Loucy (cell line): ENCODE results near the gene TOX3.

Experiments
- H2AFZ ChIP-seq: fragments of 200-600 bp; sonication (generic); 2 replicates; pipeline ENCODE4 v1.6.0; 2016; ENCODE audit warnings: antibody characterized with exemption, mild to moderate bottlenecking, low read length, moderate library complexity
- H3F3A ChIP-seq: fragments of 200-600 bp; 2 replicates; pipeline ENCODE4 v1.6.0; 2016; ENCODE audit warnings: antibody characterized with exemption, low read depth, mild to moderate bottlenecking
- H3K27me3 ChIP-seq: fragments of 200-600 bp; sonication (generic); 2 replicates; pipeline ENCODE4 v1.6.1; 2014; ENCODE audit warnings: low read length, mild to moderate bottlenecking; ENCODE audit not compliant: insufficient read depth, poor library complexity, severe bottlenecking
- H3K36me3 ChIP-seq: fragments of 200-600 bp; sonication (generic); 2 replicates; pipeline ENCODE4 v1.6.1; 2016; ENCODE audit warnings: low read length; ENCODE audit not compliant: insufficient read depth
- H3K4me1 ChIP-seq: fragments of 200-600 bp; sonication (generic); 2 replicates; pipeline ENCODE4 v1.5.1; 2014; ENCODE audit warnings: low read length, mild to moderate bottlenecking; ENCODE audit not compliant: insufficient read depth, poor library complexity, severe bottlenecking
- H3K4me2 ChIP-seq: fragments of 200-600 bp; sonication (generic); 2 replicates; pipeline ENCODE4 v1.6.0; 2014; ENCODE audit warnings: antibody characterized with exemption, low read length, low read depth, mild to moderate bottlenecking; ENCODE audit not compliant: poor library complexity, severe bottlenecking
- H3K4me3 ChIP-seq: fragments of 200-600 bp; sonication (generic); 2 replicates; pipeline ENCODE4 v1.5.1; 2014; ENCODE audit warnings: low read length, mild to moderate bottlenecking, mixed read lengths; ENCODE audit not compliant: poor library complexity, severe bottlenecking
- H3K79me2 ChIP-seq: fragments of 200-600 bp; sonication (generic); 2 replicates; pipeline ENCODE4 v1.6.1; 2014; ENCODE audit warnings: low read length; ENCODE audit not compliant: insufficient read depth
- H3K9ac ChIP-seq: fragments of 200-600 bp; sonication (generic); 2 replicates; pipeline ENCODE4 v1.6.0; 2014; ENCODE audit warnings: mild to moderate bottlenecking, low read depth, low read length, moderate library complexity; ENCODE audit not compliant: poor library complexity, severe bottlenecking
- H3K9me2 ChIP-seq: fragments of 200-600 bp; sonication (generic); replicated peaks from 2 replicates; pipeline ENCODE4 v1.6.1; 2016; ENCODE audit warnings: low read depth, low read length, mixed read lengths
- H3K9me3 ChIP-seq: fragments of 200-600 bp; sonication (generic); 2 replicates; pipeline ENCODE4 v1.6.1; 2014; ENCODE audit warnings: mild to moderate bottlenecking, antibody characterized with exemption, low read length, low read depth; ENCODE audit not compliant: insufficient read depth
- H4K20me1 ChIP-seq: fragments of 200-600 bp; sonication (generic); 2 replicates; pipeline ENCODE4 v1.6.0; 2014; ENCODE audit warnings: antibody characterized with exemption, low read length, mild to moderate bottlenecking; ENCODE audit not compliant: insufficient read depth, poor library complexity, severe bottlenecking
- CTCF ChIP-seq: fragments of 200-600 bp; sonication (generic); conservative IDR thresholded peaks from 2 replicates; pipeline ENCODE4 v1.5.1; 2014; ENCODE audit warnings: mild to moderate bottlenecking, antibody characterized with exemption, low read length
- EZH2phosphoT487 ChIP-seq: fragments of 200-600 bp; IDR thresholded peaks from 2 replicates; pipeline ENCODE4 v1.6.1; 2018; ENCODE audit warnings: antibody characterized with exemption, mild to moderate bottlenecking, moderate library complexity, borderline replicate concordance

Gene TOX3

GRCh38 chr16:52555572-52555971, 8.6 kb upstream of the TOX3 start:
- H2AFZ ChIP-seq: no peak overlapping the region
- H3K36me3 ChIP-seq: no peaks in the 10 kb centered on the region
- no peaks in the 10 kb centered on the region for H3K27me3 ChIP-seq
- no peaks in the 10 kb centered on the region for H3K79me2 ChIP-seq
- no peaks in the 10 kb centered on the region for H4K20me1 ChIP-seq
- no peaks in the 10 kb centered on the region for H3K9me3 ChIP-seq
- H3K9ac ChIP-seq: no peak overlapping the region
- H3K4me1 ChIP-seq: no peaks in the 10 kb centered on the region
- H3K9me2 ChIP-seq: no peaks in the 10 kb centered on the region
- TF ChIP-seq CTCF (no peak), EZH2phosphoT487 (no peak)
- no peak overlapping the region for H3K4me3 ChIP-seq
- H3F3A ChIP-seq: no peaks in the 10 kb centered on the region
- no peak overlapping the region for H3K4me2 ChIP-seq

GRCh38 chr16:52554334-52554733, 7.4 kb upstream of the TOX3 start:
- H3K4me2 ChIP-seq: no peak overlapping the region
- no peaks in the 10 kb centered on the region for H3K9me2 ChIP-seq
- H3K4me3 ChIP-seq: no peak overlapping the region
- no peaks in the 10 kb centered on the region for H3K27me3 ChIP-seq
- no peaks in the 10 kb centered on the region for H3K36me3 ChIP-seq
- no peaks in the 10 kb centered on the region for H3K79me2 ChIP-seq
- no peaks in the 10 kb centered on the region for H3F3A ChIP-seq
- TF ChIP-seq EZH2phosphoT487: no peak
- no peaks in the 10 kb centered on the region for H3K4me1 ChIP-seq
- H3K9me3 ChIP-seq: no peaks in the 10 kb centered on the region
- H4K20me1 ChIP-seq: no peaks in the 10 kb centered on the region
- no peak overlapping the region for H2AFZ ChIP-seq
- no peak overlapping the region for H3K9ac ChIP-seq

GRCh38 chr16:52553322-52553721, 6.4 kb upstream of the TOX3 start:
- H4K20me1 ChIP-seq: no peaks in the 10 kb centered on the region

More at GRCh38 chr16:52553322-52553721, 6.4 kb upstream of the TOX3 start:
- H3K4me3 ChIP-seq: no peak overlapping the region
- H3K4me1 ChIP-seq: no peaks in the 10 kb centered on the region
- no peaks in the 10 kb centered on the region for H3F3A ChIP-seq
- H3K27me3 ChIP-seq: no peaks in the 10 kb centered on the region
- H3K36me3 ChIP-seq: no peaks in the 10 kb centered on the region
- H3K4me2 ChIP-seq: no peak overlapping the region
- H3K9ac ChIP-seq: no peak overlapping the region
- TF ChIP-seq EZH2phosphoT487 (no peak), CTCF (peak; percentile 27; the same call in 1 of the 2 replicates)
- H3K9me2 ChIP-seq: no peaks in the 10 kb centered on the region
- no peaks in the 10 kb centered on the region for H3K9me3 ChIP-seq
- H2AFZ ChIP-seq: no peak overlapping the region
- no peaks in the 10 kb centered on the region for H3K79me2 ChIP-seq
